HG02610 (cell line): ENCODE data around the gene ACSBG1.

Experiments
- ATAC-seq: cut with Tn5 transposase; IDR thresholded peaks from one replicate; pipeline ENCODE4 v1.9.1; 2021; ENCODE audit warnings: mild to moderate bottlenecking, moderate library complexity; ENCODE audit not compliant: unreplicated experiment

The ACSBG1 gene

GRCh38 chr15:78140292-78140691 is 94.1 kb downstream of the ACSBG1 start:
- no peak for ATAC-seq

- ATAC-seq, result no peak
These were observed 94.8 kb downstream of the ACSBG1 start for GRCh38 chr15:78139578-78139977.

- ATAC-seq, result no peak
These were observed 100.6 kb downstream of the ACSBG1 start for GRCh38 chr15:78133801-78134200.

- peak; percentile 66 for ATAC-seq
These were observed 102.9 kb downstream of the ACSBG1 start, which contains the start of gene CIB2 for GRCh38 chr15:78131295-78132061. Gene CIB2 (minus strand): TSS chr15:78131445. CDS start chr15:78131215, 230 bp downstream.

GRCh38 chr15:78130466-78131294 is 103.7 kb downstream of the ACSBG1 start:
- peak; percentile 42 for ATAC-seq

GRCh38 chr15:78129751-78130287 is 104.5 kb downstream of the ACSBG1 start:
- ATAC-seq, result no peak

- ATAC-seq, result no peak
These were observed 105.2 kb downstream of the ACSBG1 start for GRCh38 chr15:78129077-78129750.

- ATAC-seq, result no peak
These were observed 106.5 kb downstream of the ACSBG1 start for GRCh38 chr15:78127882-78128281.

- ATAC-seq, result no peak
These were observed 109.1 kb downstream of the ACSBG1 start for GRCh38 chr15:78125267-78125666.

GRCh38 chr15:78120523-78120922 is 113.8 kb downstream of the ACSBG1 start:
- ATAC-seq, result no peak
